ENCODE measurements around the gene KRTAP17-1.

DNA sequence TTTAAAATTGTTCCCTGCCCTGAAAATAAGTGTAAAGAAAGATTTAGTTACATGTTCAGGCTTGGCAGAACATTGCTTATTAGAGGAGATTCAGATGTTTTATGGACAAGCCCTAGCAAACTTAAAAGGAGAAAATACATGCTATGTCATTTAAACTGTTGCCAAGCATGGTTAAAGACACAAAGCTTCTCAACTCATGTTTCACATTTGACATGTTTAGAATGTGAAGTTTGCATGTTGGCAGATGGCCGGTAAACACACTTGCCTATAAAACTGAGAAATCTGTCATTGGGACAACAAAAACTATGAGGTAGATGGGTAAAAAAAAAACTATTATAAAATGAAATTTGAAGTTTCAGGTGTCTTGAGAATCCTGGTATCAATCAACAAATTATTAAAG is 18.7 kb downstream of the KRTAP17-1 start:
- TF ChIP-seq, protein P1, sequence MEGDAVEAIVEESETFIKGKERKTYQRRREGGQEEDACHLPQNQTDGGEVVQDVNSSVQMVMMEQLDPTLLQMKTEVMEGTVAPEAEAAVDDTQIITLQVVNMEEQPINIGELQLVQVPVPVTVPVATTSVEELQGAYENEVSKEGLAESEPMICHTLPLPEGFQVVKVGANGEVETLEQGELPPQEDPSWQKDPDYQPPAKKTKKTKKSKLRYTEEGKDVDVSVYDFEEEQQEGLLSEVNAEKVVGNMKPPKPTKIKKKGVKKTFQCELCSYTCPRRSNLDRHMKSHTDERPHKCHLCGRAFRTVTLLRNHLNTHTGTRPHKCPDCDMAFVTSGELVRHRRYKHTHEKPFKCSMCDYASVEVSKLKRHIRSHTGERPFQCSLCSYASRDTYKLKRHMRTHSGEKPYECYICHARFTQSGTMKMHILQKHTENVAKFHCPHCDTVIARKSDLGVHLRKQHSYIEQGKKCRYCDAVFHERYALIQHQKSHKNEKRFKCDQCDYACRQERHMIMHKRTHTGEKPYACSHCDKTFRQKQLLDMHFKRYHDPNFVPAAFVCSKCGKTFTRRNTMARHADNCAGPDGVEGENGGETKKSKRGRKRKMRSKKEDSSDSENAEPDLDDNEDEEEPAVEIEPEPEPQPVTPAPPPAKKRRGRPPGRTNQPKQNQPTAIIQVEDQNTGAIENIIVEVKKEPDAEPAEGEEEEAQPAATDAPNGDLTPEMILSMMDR (IDR thresholded peaks at IDR 0.05): no peak
- TF ChIP-seq RFX5 (IDR thresholded peaks at IDR 0.05; ENCODE audit: low read length) (no peak), SIN3A (IDR thresholded peaks at IDR 0.05; ENCODE audit: borderline replicate concordance, low read depth, low read length) (no peak), MXI1 (IDR thresholded peaks at IDR 0.05; ENCODE audit: low read depth, low read length) (no peak), POLR2AphosphoS5 (IDR thresholded peaks at IDR 0.05; ENCODE audit: low read depth, low read length) (no peak), TAF1 (IDR thresholded peaks at IDR 0.05; ENCODE audit: borderline replicate concordance, low read depth, low read length) (no peak), EP300 (IDR thresholded peaks at IDR 0.05; ENCODE audit: borderline replicate concordance in 1 of 2, low read depth in 1 of 2, low read length in 1 of 2) (no peak)
- TF ChIP-seq, protein P2, sequence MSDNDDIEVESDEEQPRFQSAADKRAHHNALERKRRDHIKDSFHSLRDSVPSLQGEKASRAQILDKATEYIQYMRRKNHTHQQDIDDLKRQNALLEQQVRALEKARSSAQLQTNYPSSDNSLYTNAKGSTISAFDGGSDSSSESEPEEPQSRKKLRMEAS (IDR thresholded peaks at IDR 0.05; ENCODE audit: low read depth): no peak

All from SK-N-SH (cell line).